Measurements from ENCODE around the gene IGF1R. TPM values are rescaled to one million over a fixed set of nuclear protein-coding genes. Genes with fewer than 3 reads are reported as not detected.

The IGF1R gene
- total and polyA plus RNA-seq, 4 donors = 17.6 to 34.8 (median 21.0) TPM

GRCh38 chr15:98773616-98774015 lies 125.3 kb downstream of the IGF1R start:
- no peaks in the 10 kb centered on the region for H3K27me3 ChIP-seq (ENCODE audit: control insufficient read depth, insufficient read depth, low read length)
- WGBS (ENCODE audit: insufficient coverage) = 41% methylated on average over 3 of the region's 6 CpGs
- H3K36me3 ChIP-seq (ENCODE audit: control insufficient read depth, insufficient read depth, low read length) = no peaks in the 10 kb centered on the region
- peaks cover 21% of the 10 kb centered on the region for H3K4me1 ChIP-seq (ENCODE audit: control insufficient read depth, insufficient read depth, low read length)
- no peak overlapping the region for H3K4me3 ChIP-seq (ENCODE audit: low read depth, low read length)
- no peak overlapping the region for H3K27ac ChIP-seq (ENCODE audit: low read depth, low read length)
- DNase-seq (ENCODE audit: low read depth in 4 of 6, low spot score in 6 of 6) = peak in 1 of 6 donors; percentile 40
- no peaks in the 10 kb centered on the region for H3K9me3 ChIP-seq (ENCODE audit: control insufficient read depth, insufficient read depth, low read length)

- Histone ChIP-seq H3K4me1 (ENCODE audit: control insufficient read depth, insufficient read depth, low read length) (peaks cover 22% of the 10 kb centered on the region), H3K4me3 (ENCODE audit: low read depth, low read length) (no peak overlapping the region), H3K36me3 (ENCODE audit: control insufficient read depth, insufficient read depth, low read length) (no peaks in the 10 kb centered on the region), H3K9me3 (ENCODE audit: control insufficient read depth, insufficient read depth, low read length) (no peaks in the 10 kb centered on the region), H3K27ac (ENCODE audit: low read depth, low read length) (no peak overlapping the region), H3K27me3 (ENCODE audit: control insufficient read depth, insufficient read depth, low read length) (no peaks in the 10 kb centered on the region)
- WGBS (ENCODE audit: insufficient coverage) = 77% methylated on average over 5 of the region's 10 CpGs
- DNase-seq (ENCODE audit: low read depth in 4 of 6, low spot score in 6 of 6) = no peak
Observed at GRCh38 chr15:98774756-98775497, 126.6 kb downstream of the IGF1R start.

- no peaks in the 10 kb centered on the region for H3K9me3 ChIP-seq (ENCODE audit: control insufficient read depth, insufficient read depth, low read length)
Observed at GRCh38 chr15:98775498-98776230, 127.3 kb downstream of the IGF1R start.

GRCh38 chr15:98776607-98777281 lies 128.4 kb downstream of the IGF1R start:
- peak overlapping the region; percentile 10 for H3K27ac ChIP-seq (ENCODE audit: low read depth, low read length)
- no peak overlapping the region for H3K4me3 ChIP-seq (ENCODE audit: low read depth, low read length)
- no peaks in the 10 kb centered on the region for H3K36me3 ChIP-seq (ENCODE audit: control insufficient read depth, insufficient read depth, low read length)
- H3K9me3 ChIP-seq (ENCODE audit: control insufficient read depth, insufficient read depth, low read length) = no peaks in the 10 kb centered on the region
- peaks cover 22% of the 10 kb centered on the region for H3K4me1 ChIP-seq (ENCODE audit: control insufficient read depth, insufficient read depth, low read length)
- H3K27me3 ChIP-seq (ENCODE audit: control insufficient read depth, insufficient read depth, low read length) = no peaks in the 10 kb centered on the region
- 37% methylated on average over 12 of the region's 16 CpGs for WGBS (ENCODE audit: insufficient coverage)
- DNase-seq (ENCODE audit: low read depth in 4 of 6, low spot score in 6 of 6) = peak in 2 of 6 donors; percentile 42 to 57

More at GRCh38 chr15:98775498-98776230, 127.3 kb downstream of the IGF1R start:
- Histone ChIP-seq H3K4me1 (ENCODE audit: control insufficient read depth, insufficient read depth, low read length) (peaks cover 22% of the 10 kb centered on the region), H3K4me3 (ENCODE audit: low read depth, low read length) (no peak overlapping the region), H3K27me3 (ENCODE audit: control insufficient read depth, insufficient read depth, low read length) (no peaks in the 10 kb centered on the region), H3K27ac (ENCODE audit: low read depth, low read length) (no peak overlapping the region), H3K36me3 (ENCODE audit: control insufficient read depth, insufficient read depth, low read length) (no peaks in the 10 kb centered on the region)
- no peak for DNase-seq (ENCODE audit: low read depth in 4 of 6, low spot score in 6 of 6)
- WGBS (ENCODE audit: insufficient coverage) = 88% methylated on average over 4 of the region's 7 CpGs

GRCh38 chr15:98777426-98777825 lies 129.1 kb downstream of the IGF1R start:
- H3K27me3 ChIP-seq (ENCODE audit: control insufficient read depth, insufficient read depth, low read length) = no peaks in the 10 kb centered on the region
- no peaks in the 10 kb centered on the region for H3K9me3 ChIP-seq (ENCODE audit: control insufficient read depth, insufficient read depth, low read length)
- H3K4me3 ChIP-seq (ENCODE audit: low read depth, low read length) = no peak overlapping the region
- peaks cover 22% of the 10 kb centered on the region for H3K4me1 ChIP-seq (ENCODE audit: control insufficient read depth, insufficient read depth, low read length)
- no peak overlapping the region for H3K27ac ChIP-seq (ENCODE audit: low read depth, low read length)
- 81% methylated on average over 9 of the region's 9 CpGs for WGBS (ENCODE audit: insufficient coverage)
- DNase-seq (ENCODE audit: low read depth in 4 of 6, low spot score in 6 of 6) = no peak
- H3K36me3 ChIP-seq (ENCODE audit: control insufficient read depth, insufficient read depth, low read length) = no peaks in the 10 kb centered on the region

GRCh38 chr15:98778263-98778959 lies 130.1 kb downstream of the IGF1R start:
- H3K4me3 ChIP-seq (ENCODE audit: low read depth, low read length) = no peak overlapping the region
- H3K27me3 ChIP-seq (ENCODE audit: control insufficient read depth, insufficient read depth, low read length) = no peaks in the 10 kb centered on the region
- no peak for DNase-seq (ENCODE audit: low read depth in 4 of 6, low spot score in 6 of 6)
- peaks cover 21% of the 10 kb centered on the region for H3K4me1 ChIP-seq (ENCODE audit: control insufficient read depth, insufficient read depth, low read length)
- no peak overlapping the region for H3K27ac ChIP-seq (ENCODE audit: low read depth, low read length)
- WGBS (ENCODE audit: insufficient coverage) = 100% methylated on average over 1 of the region's 3 CpGs
- H3K9me3 ChIP-seq (ENCODE audit: control insufficient read depth, insufficient read depth, low read length) = no peaks in the 10 kb centered on the region
- no peaks in the 10 kb centered on the region for H3K36me3 ChIP-seq (ENCODE audit: control insufficient read depth, insufficient read depth, low read length)

- no peaks in the 10 kb centered on the region for H3K36me3 ChIP-seq (ENCODE audit: control insufficient read depth, insufficient read depth, low read length)
- no peak overlapping the region for H3K4me3 ChIP-seq (ENCODE audit: low read depth, low read length)
- no peaks in the 10 kb centered on the region for H3K9me3 ChIP-seq (ENCODE audit: control insufficient read depth, insufficient read depth, low read length)
- WGBS (ENCODE audit: insufficient coverage) = 80% methylated on average over 1 of the region's 4 CpGs
- no peak overlapping the region for H3K27ac ChIP-seq (ENCODE audit: low read depth, low read length)
- H3K4me1 ChIP-seq (ENCODE audit: control insufficient read depth, insufficient read depth, low read length) = peaks cover 18% of the 10 kb centered on the region
- H3K27me3 ChIP-seq (ENCODE audit: control insufficient read depth, insufficient read depth, low read length) = no peaks in the 10 kb centered on the region
- DNase-seq (ENCODE audit: low read depth in 4 of 6, low spot score in 6 of 6) = no peak
Observed at GRCh38 chr15:98778960-98779359, 130.6 kb downstream of the IGF1R start.

GRCh38 chr15:98779463-98780071 lies 131.2 kb downstream of the IGF1R start:
- peak in 3 of 6 donors; percentile 36 to 80 (median 73) for DNase-seq (ENCODE audit: low read depth in 4 of 6, low spot score in 6 of 6)
- no peak overlapping the region for H3K27ac ChIP-seq (ENCODE audit: low read depth, low read length)
- no peak overlapping the region for H3K4me3 ChIP-seq (ENCODE audit: low read depth, low read length)
- no peaks in the 10 kb centered on the region for H3K36me3 ChIP-seq (ENCODE audit: control insufficient read depth, insufficient read depth, low read length)
- peaks cover 18% of the 10 kb centered on the region for H3K4me1 ChIP-seq (ENCODE audit: control insufficient read depth, insufficient read depth, low read length)
- no peaks in the 10 kb centered on the region for H3K9me3 ChIP-seq (ENCODE audit: control insufficient read depth, insufficient read depth, low read length)
- WGBS (ENCODE audit: insufficient coverage) = 37% methylated on average over 13 of the region's 16 CpGs
- H3K27me3 ChIP-seq (ENCODE audit: control insufficient read depth, insufficient read depth, low read length) = no peaks in the 10 kb centered on the region

GRCh38 chr15:98781838-98782237 lies 133.5 kb downstream of the IGF1R start:
- WGBS (ENCODE audit: insufficient coverage) = no CpG with 5 or more reads among the region's 1 CpG
- Histone ChIP-seq H3K9me3 (ENCODE audit: control insufficient read depth, insufficient read depth, low read length) (no peaks in the 10 kb centered on the region), H3K4me3 (ENCODE audit: low read depth, low read length) (no peak overlapping the region), H3K4me1 (ENCODE audit: control insufficient read depth, insufficient read depth, low read length) (peaks cover 14% of the 10 kb centered on the region), H3K27ac (ENCODE audit: low read depth, low read length) (no peak overlapping the region), H3K36me3 (ENCODE audit: control insufficient read depth, insufficient read depth, low read length) (no peaks in the 10 kb centered on the region), H3K27me3 (ENCODE audit: control insufficient read depth, insufficient read depth, low read length) (no peaks in the 10 kb centered on the region)
- DNase-seq (ENCODE audit: low read depth in 4 of 6, low spot score in 6 of 6) = no peak
